HG02571 (cell line): Measurements from ENCODE around the gene TERT.
"Not testable (repeated sequence)": the region's sequence is repeated elsewhere in the genome, so short reads cannot be mapped to it uniquely, and the experiment has no call there.

Source experiments
- ATAC-seq: cut with Tn5 transposase; IDR thresholded peaks from one replicate; pipeline ENCODE4 v1.9.1; 2021; ENCODE audit warnings: mild to moderate bottlenecking, moderate library complexity; ENCODE audit not compliant: unreplicated experiment

The TERT gene

DNA sequence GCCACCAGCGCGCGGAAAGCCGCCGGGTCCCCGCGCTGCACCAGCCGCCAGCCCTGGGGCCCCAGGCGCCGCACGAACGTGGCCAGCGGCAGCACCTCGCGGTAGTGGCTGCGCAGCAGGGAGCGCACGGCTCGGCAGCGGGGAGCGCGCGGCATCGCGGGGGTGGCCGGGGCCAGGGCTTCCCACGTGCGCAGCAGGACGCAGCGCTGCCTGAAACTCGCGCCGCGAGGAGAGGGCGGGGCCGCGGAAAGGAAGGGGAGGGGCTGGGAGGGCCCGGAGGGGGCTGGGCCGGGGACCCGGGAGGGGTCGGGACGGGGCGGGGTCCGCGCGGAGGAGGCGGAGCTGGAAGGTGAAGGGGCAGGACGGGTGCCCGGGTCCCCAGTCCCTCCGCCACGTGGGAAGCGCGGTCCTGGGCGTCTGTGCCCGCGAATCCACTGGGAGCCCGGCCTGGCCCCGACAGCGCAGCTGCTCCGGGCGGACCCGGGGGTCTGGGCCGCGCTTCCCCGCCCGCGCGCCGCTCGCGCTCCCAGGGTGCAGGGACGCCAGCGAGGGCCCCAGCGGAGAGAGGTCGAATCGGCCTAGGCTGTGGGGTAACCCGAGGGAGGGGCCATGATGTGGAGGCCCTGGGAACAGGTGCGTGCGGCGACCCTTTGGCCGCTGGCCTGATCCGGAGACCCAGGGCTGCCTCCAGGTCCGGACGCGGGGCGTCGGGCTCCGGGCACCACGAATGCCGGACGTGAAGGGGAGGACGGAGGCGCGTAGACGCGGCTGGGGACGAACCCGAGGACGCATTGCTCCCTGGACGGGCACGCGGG is at the start of gene TERT:
TSS of gene TERT (minus strand) at position 234 of the 815 bp plus-strand sequence. CDS start at position 155, 79 bp downstream.
- ATAC-seq = no peak

DNA sequence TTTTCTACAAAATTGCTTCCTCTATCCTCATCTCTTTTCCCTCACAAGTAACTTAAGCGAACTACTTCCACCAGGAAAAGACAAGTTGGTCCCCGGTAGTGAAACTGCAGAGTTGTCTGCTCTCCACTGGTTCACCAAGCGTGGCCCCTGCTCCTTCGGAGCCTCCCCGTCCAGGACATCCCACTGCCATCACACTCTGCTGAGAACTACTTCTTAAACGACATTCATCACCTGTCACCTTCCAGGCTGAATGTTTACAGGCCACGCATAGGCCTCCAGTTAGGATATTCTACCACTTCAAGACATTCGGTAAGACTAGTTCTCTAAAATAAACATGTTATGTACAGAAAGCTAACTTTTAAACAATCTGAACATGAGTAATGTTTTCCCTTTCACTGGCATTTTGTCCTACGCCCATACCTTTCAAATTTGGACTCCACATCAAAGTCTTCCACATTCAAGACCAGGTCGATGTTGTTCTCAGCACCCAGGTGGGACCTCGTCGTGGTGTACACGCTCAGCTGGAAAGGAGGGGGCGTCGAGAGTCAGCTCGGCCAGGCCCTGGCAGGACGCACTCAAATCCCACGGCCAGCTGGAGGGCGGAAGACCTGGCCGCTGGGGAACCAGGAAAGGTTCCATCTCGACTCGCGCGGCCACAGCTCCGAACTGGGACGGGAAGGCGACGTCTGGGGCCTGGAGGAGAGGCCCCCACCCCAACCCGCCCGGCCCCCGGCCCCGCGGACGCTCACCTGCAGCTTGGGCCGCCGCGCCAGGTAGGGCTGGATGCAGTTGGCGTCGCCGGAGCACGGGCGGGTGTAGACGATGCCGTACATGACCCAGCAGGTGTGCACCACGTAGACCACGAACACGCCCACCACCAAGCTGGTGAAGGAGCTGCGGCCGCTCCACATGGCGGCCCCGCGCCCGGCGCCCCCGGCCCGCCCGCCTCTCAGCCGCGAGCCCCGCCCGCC is 49.3 kb upstream of the TERT start:
- ATAC-seq = peak; percentile 21

DNA sequence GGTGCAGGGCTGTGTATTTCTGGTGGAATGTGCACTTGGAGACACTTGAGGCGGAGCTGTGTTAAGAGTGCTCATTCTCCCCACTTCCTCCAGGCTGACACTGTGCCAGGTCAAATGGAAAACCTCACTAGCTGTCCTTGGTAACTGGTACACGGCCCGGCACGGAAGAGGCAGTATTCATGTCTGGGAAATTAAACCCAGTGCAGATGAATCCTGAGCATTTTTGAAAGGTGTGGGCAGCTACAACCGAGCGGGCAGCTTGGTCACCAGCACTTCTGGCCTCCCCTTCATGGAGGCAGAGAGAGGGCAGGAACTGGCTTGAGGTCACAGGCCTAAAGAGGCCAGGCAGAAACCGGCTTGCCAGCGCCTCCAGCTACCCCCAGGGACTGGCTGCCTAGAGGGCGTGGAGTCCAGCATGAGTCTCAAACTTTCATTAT is 48.5 kb upstream of the TERT start:
- no peak for ATAC-seq

DNA sequence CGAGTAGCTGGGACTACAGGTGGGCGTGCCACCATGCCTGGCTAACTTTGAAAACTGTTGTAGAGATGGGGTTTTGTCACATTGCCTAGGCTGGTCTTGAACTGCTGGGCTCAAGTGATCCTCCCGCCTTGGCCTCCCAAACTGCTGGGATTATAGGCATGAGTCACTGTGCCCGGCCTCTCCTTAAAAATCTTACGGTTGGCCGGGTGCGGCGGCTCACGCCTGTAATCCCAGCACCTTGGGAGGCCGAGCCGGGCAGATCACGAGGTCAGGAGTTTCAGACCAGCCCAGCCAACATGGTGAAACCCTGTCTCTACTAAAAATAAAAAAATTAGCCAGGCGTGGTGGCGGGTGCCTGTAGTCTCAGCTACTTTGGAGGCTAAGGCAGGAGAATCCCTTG is 47.8 kb upstream of the TERT start:
- not testable (repeated sequence) for ATAC-seq

DNA sequence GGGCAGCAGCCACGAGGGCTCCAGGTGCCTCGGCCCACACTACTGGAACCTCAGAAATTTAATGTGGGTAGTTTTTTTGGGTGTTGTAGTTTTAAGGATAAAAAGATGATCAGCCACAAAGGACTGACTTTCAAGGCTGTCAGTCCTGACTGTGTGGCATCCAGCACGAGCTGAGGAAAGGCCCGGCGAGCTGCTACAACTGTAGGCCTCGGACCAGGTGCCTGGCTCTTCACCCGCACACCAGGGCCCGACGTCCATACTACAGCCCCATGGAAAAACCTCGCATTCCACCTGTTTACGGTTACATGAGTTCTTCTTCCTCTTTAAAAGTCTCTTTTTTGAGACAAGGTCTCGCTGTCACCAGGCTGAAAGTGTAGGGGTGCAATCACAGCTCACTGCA is 47.4 kb upstream of the TERT start:
- ATAC-seq = no peak

DNA sequence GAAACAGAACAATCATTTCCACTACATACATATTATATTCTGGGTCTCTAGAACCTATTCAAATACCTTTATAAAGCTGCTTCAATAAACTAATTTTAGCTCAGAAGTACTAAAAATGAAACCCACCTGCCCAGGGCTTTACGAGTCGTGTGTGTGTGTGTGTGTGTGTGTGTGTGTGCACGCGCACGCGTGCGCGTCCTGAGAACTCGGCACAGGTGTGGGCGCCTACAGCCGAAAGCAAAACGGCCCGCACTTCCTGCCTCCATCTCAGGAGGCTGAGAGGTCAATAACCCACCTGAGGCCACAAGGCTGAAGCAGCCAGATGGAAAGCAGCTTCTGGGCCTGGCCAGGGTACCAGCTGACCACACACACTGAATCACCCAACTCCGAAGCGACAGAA is 47.0 kb upstream of the TERT start:
- no peak for ATAC-seq

DNA sequence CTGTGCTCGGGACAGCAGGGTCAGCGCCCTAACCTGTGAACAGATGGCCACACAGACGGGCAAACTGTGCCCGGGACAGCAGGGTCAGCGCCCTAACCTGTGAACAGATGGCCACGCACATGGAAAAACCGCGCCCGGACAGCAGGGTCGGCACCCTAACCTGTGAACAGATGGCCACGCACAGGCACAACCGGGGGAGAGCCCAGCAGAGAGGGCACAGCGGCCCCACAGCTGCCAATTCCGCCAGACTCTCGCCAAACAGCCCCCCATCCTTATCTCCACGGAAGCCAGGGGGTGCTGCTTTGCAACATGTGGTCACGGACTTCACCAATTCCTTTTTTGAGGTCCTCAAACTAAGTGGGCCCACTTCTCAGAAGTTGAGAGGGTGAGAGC is 44.9 kb upstream of the TERT start:
- ATAC-seq = not testable (repeated sequence)

DNA sequence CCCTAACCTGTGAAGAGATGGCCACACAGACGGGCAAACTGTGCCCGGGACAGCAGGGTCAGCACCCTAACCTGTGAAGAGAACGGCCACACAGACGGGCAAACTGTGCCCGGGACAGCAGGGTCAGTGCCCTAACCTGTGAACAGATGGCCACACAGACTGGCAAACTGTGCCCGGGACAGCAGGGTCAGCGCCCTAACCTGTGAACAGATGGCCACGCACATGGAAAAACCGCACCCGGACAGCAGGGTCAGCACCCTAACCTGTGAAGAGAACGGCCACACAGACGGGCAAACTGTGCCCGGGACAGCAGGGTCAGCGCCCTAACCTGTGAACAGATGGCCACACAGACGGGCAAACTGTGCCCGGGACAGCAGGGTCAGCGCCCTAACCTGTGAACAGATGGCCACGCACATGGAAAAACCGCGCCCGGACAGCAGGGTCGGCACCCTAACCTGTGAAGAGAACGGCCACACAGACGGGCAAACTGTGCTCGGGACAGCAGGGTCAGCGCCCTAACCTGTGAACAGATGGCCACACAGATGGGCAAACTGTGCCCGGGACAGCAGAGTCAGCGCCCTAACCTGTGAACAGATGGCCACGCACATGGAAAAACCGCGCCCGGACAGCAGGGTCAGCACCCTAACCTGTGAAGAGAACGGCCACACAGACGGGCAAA is 44.4 kb upstream of the TERT start:
- not testable (repeated sequence) for ATAC-seq

DNA sequence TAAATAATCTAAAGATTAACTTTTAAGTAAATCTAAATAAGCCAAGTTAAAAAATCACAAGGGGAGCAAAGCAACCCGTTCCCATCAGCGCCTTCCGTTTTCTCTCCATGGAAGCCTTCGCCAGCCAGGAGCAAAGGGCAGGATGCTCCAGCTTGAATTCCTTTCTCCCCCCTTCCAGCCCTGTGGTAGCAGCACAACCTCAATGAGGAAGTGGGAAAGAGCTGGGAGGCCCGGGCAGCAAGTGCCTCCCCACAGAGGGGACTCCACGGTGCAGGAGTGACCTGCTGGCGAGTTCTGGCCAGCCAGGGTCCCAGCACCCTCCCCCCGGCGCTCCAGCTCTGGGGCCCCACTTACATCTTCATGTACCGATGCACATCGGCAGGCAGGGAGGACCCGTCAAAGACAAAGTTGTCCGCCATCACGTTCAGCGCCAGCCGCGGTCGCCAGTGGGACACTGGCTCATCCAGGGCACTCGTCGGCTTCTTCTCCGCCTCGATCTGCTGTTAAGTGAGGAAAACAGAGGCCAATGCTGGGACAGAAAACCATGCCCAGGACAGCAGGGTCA is 43.7 kb upstream of the TERT start:
- no peak for ATAC-seq

DNA sequence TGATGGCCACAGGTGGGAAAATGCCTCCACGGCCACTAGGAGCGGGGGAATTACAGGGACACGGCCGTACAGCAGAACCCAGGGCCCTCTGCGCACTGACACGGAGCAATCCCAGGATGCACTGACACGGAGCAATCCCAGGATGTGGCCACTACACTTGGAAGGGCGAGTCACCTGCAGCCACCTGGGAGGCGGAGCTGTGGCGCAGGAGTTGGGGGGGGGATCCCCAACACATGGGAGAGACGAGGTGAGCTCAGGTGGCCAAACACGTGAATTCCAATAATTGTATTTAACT is 43.3 kb upstream of the TERT start:
- ATAC-seq = no peak

DNA sequence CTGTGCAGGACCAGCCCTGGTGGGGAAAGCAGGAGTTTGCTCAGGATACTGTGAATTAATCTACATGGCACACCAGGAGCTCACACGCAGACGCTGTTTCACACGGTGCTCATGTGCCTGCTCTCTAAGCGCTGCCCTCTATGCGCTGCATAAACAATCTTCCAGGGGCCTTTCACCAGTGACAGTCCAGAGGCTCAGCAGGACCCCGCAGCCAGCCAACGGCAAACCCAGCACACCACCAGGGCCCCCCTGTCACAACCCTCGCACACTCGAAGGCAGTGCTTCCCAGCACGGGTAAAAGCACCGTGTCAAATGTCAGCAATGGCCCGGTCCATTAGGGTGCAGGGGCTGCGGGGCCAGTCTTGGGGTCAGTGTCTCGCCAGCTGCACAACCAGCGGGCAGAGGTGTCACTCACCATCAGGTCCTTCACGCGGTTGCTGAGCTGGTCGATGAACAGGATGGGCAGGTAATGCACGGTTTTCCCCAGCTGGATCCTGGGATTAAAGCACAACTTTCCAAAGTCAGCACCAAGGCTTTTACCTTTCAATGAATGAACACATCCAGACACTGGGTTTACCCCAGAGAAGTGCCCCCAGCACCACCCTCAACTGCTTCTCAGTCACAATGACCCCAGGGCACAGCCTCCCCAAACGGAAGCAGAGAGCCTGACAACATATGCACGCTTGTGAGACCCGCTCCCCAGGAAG is 42.8 kb upstream of the TERT start:
- ATAC-seq = no peak

DNA sequence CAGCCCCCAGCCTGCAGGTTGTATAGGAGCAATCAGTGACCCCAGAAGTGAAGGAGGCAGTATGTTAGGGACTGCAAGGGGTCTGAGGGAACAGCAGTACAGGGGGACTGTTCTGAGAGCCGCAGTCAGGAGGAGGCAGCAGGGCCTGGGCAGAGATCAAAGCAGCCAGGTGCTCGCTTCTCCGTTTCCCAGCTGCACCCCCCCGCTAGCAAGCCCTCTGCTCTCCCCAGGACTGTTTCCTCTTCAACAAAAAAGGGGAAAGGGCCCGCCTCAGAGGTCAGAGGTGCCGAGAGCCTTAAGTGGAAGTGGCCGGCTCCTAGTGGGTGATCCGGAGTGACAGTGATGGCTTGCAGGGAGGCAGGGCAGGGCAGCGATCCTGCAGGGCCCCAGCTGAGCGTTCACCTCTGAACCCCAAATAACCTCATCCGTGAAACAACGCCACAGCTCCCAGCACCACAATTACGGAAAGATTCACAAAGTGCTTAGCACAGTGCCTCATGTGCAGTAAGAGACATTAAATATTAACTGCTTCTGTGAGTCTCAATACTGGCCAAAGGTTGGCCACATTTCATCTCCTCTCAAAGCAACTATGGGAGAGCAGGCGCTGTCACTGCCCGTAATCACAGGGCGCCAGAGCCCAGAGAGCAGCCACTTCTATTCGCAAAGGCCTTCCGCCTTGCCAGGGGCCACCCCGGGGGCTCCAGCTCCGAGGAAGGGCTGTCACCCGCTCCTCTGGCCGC is 42.1 kb upstream of the TERT start:
- no peak for ATAC-seq

DNA sequence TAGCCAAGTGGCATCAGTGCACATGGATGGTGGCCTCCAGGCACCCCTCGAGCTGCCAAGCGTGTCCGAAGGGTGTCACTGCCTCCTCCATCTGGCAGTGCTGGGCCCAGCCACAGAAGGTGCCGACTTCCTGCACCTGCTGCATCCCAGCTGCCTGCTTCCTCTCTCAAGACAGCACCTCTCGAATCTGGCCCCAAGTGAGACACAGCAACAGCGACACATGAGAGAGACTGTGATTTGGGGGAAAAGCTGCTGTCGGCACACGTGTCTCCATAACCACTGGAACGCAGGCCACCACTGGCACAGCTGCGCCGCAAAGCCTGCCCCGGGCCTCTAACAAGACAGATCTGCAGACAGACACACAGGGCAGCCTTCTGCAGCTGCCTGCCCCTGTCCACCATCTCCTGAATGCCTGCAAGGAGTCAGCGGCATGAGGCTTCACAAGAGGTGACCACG is 41.3 kb upstream of the TERT start:
- ATAC-seq = no peak

DNA sequence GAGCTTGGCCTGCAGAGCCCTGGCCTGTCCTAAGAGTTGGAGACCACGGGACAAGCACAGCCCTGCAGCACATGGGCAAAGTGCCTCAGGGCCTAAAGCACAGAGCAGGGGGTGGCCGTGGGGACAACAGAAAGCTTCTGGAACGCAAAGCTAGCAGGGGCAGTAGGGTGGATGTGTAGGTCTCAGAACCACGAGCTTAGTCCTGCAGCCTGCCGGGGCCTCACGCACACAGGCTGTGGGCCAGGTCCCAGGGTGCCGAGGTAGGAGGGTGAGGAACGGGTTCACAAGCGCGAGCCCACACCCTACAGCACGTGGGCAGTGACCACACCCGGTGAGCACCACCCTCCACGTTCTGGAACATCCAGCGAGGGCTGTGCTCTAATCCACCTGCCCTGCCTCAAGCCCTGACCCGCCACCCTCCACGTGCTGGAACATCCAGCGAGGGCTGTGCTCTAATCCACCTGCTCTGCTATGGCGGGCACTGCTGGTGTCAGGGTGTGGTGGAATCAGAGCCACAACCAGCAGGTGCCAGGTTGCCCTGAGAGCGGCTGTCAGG is 40.8 kb upstream of the TERT start:
- no peak for ATAC-seq

DNA sequence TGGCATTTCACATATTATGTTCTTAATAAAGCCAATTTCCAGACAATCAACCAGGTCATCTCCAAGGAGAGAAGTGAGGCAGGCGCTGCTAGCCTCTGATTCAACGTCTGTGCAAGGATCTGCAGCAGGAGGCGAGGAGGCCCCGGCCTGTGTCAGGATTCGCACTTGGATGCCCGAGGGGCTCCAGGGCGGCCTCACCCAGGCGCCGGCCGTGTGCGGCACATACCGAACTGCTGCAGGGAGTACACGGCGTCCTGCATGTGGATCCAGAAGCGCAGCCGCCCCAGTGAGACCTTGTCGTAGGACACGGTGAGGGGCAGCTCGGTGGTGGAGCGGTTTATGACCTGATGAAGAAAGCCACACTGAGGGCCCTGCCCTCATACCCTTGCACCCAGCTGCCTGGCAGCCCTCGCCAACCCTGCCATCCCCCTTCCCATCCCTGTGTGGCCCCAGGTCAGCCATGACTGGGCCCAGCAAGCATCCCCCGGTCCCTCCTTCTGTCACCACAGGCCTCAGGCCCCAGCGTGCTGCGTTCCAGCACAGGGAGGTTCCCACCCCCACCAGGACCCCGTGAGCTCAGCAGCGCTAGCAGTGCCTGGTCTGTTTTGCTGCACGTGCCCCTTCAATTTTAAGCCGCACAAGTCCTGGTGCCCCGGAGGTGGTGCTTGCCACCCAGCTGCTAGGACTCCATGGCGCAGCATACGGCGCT is 40.1 kb upstream of the TERT start:
- no peak for ATAC-seq

DNA sequence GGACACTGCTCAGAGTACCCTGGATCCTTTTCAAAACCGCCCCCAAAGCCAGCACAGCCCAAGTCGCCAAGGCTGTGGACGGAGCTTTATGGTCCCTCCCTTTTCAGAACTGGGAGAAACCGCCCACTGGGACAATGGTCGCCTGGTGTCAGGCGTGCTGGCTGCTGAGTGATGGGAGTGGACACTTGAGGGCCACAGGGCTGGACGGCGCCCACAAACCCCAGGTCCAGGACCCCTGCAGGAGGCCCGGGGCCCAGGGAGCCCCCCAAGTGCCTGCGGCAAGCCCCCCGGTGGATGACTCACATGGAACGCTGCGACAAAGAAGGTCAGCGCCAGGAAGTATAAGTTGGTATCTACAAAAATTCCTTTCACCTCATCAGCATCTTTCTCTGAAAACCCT is 39.1 kb upstream of the TERT start:
- no peak for ATAC-seq

DNA sequence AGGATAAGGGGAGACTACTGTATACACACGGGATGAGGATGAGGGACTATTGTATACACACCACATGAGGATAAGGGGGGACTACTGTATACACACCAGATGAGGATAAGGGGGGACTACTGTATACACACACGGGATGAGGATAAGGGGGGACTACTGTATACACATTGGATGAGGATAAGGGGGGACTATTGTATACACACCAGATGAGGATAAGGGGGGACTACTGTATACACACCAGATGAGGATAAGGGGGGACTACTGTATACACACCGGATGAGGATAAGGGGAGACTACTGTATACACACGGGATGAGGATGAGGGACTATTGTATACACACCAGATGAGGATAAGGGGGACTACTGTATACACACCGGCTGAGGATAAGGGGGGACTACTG is 38.4 kb upstream of the TERT start:
- not testable (repeated sequence) for ATAC-seq

DNA sequence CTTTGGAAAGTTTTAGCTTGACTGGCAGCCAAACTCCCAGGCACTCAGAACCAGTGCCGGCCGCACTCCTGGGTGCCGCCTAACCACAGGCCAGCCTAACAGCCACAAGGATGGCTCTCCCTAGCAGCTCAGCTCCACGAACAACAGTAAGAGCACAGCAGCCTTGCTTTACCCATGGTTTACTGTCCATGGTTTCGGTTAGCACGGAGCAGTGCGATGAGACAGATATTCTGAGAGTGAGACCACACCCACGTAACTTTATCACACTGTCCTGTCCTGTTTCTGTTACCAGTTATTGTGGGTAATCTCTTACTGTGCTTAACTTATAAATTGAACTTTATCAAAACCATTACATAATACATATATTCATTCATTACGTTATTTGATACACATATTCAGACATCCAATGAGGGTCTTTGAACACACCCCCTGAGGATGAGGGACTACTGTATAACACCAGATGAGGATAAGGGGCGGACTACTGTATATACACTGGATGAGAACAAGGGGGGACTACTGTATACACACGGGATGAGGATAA is 37.7 kb upstream of the TERT start:
- no peak for ATAC-seq
